HCT116 (cell line): ENCODE data around the gene C6orf47. TPM values are rescaled to one million over a fixed set of nuclear protein-coding genes. Genes with fewer than 3 reads are reported as not detected.

Source experiments
- ATAC-seq: fragments of 200-7000 bp; cut with Tn5 transposase; 2 replicates; pipeline ENCODE4 v1.9.1; 2020; ENCODE audit warnings: mild to moderate bottlenecking, moderate library complexity
- BruUV-seq: library from RNA; stranded (reverse); fragments of 400-500 nt; replicated peaks from 2 replicates; lab custom pipeline; 2021; lab: Mats Ljungman, UMichigan
- CTCF ChIA-PET: fragments of 300-600 bp; sonication (Branson Sonifier 250); formaldehyde crosslinking; loops from one replicate; lab custom pipeline; 2021; ENCODE audit warnings: antibody characterized with exemption; lab: Charles Lee
- POLR2A ChIA-PET: fragments of 300-600, 350-600 bp; sonication (Branson Sonifier 250); formaldehyde crosslinking; loops from one replicate; lab custom pipeline; 2021; ENCODE audit warnings: antibody characterized with exemption; lab: Charles Lee
- RAD21 ChIA-PET, 2 experiments: fragments of 300-600 bp; sonication (Branson Sonifier 250); formaldehyde crosslinking; loops; one replicate each; lab custom pipeline; 2023; ENCODE audit warnings: low total read pairs in 2 of 2; ENCODE audit not compliant: uncharacterized antibody in 2 of 2, unreplicated experiment in 2 of 2, low non-redundant PET in 1 of 2; lab: Charles Lee
- DNase-seq: peaks from one replicate; pipeline ENCODE4 v3.0.0-alpha.2; 2010; ENCODE audit warnings: low read depth, low spot score
- H2AFZ ChIP-seq: fragments of 200-600 bp; shearing (Covaris generic), sonication (generic); 2 replicates; pipeline ENCODE4 v1.6.1; 2017; ENCODE audit warnings: low read depth, mixed run types, mixed read lengths, antibody characterized with exemption, low read length; ENCODE audit not compliant: poor library complexity, severe bottlenecking
- H3K27ac ChIP-seq: 2 replicates; pipeline ENCODE4 v1.5.1; 2012; ENCODE audit warnings: low read depth, low read length
- H3K27me3 ChIP-seq: fragments of 200-600 bp; sonication (generic); 2 replicates; pipeline ENCODE4 v1.6.1; 2016; ENCODE audit warnings: mixed run types, low read length, mixed read lengths; ENCODE audit not compliant: insufficient read depth
- H3K36me3 ChIP-seq, 2 experiments: fragments of 200-500 bp in 1 of 2; fragments of 200-600 bp in 1 of 2; sonication (Bioruptor generic) in 1 of 2; sonication (generic) in 1 of 2; 2 replicates each; pipeline versions ENCODE4 v1.5.1 to v1.6.1; 2014 to 2016; ENCODE audit warnings: low read length in 2 of 2, inconsistent platforms in 1 of 2, mixed read lengths in 1 of 2, mixed run types in 1 of 2; ENCODE audit not compliant: insufficient read depth in 2 of 2, control insufficient read depth in 1 of 2
- H3K4me1 ChIP-seq, 2 experiments: fragments of 200-600 bp in 1 of 2; sonication (generic) in 1 of 2; 2 replicates each; pipeline versions ENCODE4 v1.5.1 to v1.6.1; 2012 to 2017; ENCODE audit warnings: low read length in 2 of 2, inconsistent platforms in 1 of 2, mild to moderate bottlenecking in 1 of 2, mixed read lengths in 1 of 2, mixed run types in 1 of 2, moderate library complexity in 1 of 2; ENCODE audit not compliant: insufficient read depth in 2 of 2, control insufficient read depth in 1 of 2
- H3K4me2 ChIP-seq: fragments of 200-600 bp; sonication (generic); 2 replicates; pipeline ENCODE4 v1.6.1; 2017; ENCODE audit warnings: mixed run types, low read length, mixed read lengths
- H3K4me3 ChIP-seq, 2 experiments: fragments of 200-600 bp in 1 of 2; sonication (generic) in 1 of 2; replicated peaks in 1 of 2; 2 replicates each; pipeline ENCODE4 v1.5.1; 2011 to 2016; ENCODE audit warnings: low read length in 2 of 2, control low read depth in 1 of 2, low read depth in 1 of 2, mild to moderate bottlenecking in 1 of 2, mixed read lengths in 1 of 2, mixed run types in 1 of 2
- H3K79me2 ChIP-seq: fragments of 200-600 bp; sonication (generic); 2 replicates; pipeline ENCODE4 v1.6.1; 2017; ENCODE audit warnings: mild to moderate bottlenecking, mixed run types, low read length, moderate library complexity, mixed read lengths; ENCODE audit not compliant: insufficient read depth
- H3K9ac ChIP-seq: fragments of 200-600 bp; sonication (generic); 2 replicates; pipeline ENCODE4 v1.6.1; 2016; ENCODE audit warnings: low read length, mixed read lengths
- H3K9me2 ChIP-seq: fragments of 200-600 bp; sonication (generic), shearing (Covaris generic); 2 replicates; pipeline ENCODE4 v1.6.1; 2017; ENCODE audit warnings: mixed run types, mild to moderate bottlenecking, moderate library complexity; ENCODE audit not compliant: insufficient read depth
- H3K9me3 ChIP-seq, 2 experiments: fragments of 200-500 bp in 1 of 2; fragments of 200-600 bp in 1 of 2; sonication (Bioruptor generic) in 1 of 2; sonication (generic) in 1 of 2; 2 replicates each; pipeline ENCODE4 v1.6.1; 2014 to 2017; ENCODE audit warnings: low read length in 2 of 2, mixed read lengths in 2 of 2, inconsistent platforms in 1 of 2, low read depth in 1 of 2, mild to moderate bottlenecking in 1 of 2, mixed run types in 1 of 2, moderate library complexity in 1 of 2; ENCODE audit not compliant: control insufficient read depth in 1 of 2, insufficient read depth in 1 of 2
- H4K20me1 ChIP-seq: fragments of 200-600 bp; sonication (generic), shearing (Covaris generic); 2 replicates; pipeline ENCODE4 v1.6.1; 2017; ENCODE audit warnings: mixed run types, mild to moderate bottlenecking, moderate library complexity; ENCODE audit not compliant: insufficient read depth
- CBX3 ChIP-seq: IDR thresholded peaks from 2 replicates; pipeline ENCODE4 v1.6.1; 2012; ENCODE audit warnings: low read depth
- CEBPB ChIP-seq: IDR thresholded peaks from 2 replicates; pipeline ENCODE4 v1.6.1; 2012; ENCODE audit warnings: low read depth
- EGR1 ChIP-seq: IDR thresholded peaks from 2 replicates; pipeline ENCODE4 v1.6.1; 2012; ENCODE audit warnings: low read depth
- ELF1 ChIP-seq: IDR thresholded peaks from 2 replicates; pipeline ENCODE4 v1.6.1; 2012; ENCODE audit warnings: low read depth, borderline replicate concordance
- EZH2phosphoT487 ChIP-seq: fragments of 200-600 bp; IDR thresholded peaks from 2 replicates; pipeline ENCODE4 v1.6.1; 2018; ENCODE audit warnings: antibody characterized with exemption, borderline replicate concordance
- POLR2A ChIP-seq: IDR thresholded peaks from 2 replicates; pipeline ENCODE4 v1.7.0; 2011; ENCODE audit warnings: borderline replicate concordance; ENCODE audit not compliant: insufficient read depth, insufficient read length; ENCODE audit errors: extremely low read depth
- RAD21 ChIP-seq: IDR thresholded peaks from 2 replicates; pipeline ENCODE4 v1.6.1; 2012; ENCODE audit warnings: low read depth, mild to moderate bottlenecking
- SIN3A ChIP-seq: IDR thresholded peaks from 2 replicates; pipeline ENCODE4 v1.6.1; 2012; ENCODE audit warnings: low read depth
- SP1 ChIP-seq: IDR thresholded peaks from 2 replicates; pipeline ENCODE4 v1.6.1; 2012; ENCODE audit warnings: low read depth
- SRF ChIP-seq: IDR thresholded peaks from 2 replicates; pipeline ENCODE4 v1.6.1; 2012; ENCODE audit warnings: low read depth
- TCF7L2 ChIP-seq: IDR thresholded peaks from 2 replicates; pipeline ENCODE4 v1.7.0; 2011; ENCODE audit warnings: borderline replicate concordance, inconsistent platforms; ENCODE audit not compliant: insufficient read depth, insufficient read length; ENCODE audit errors: extremely low read depth
- YY1 ChIP-seq: IDR thresholded peaks from 2 replicates; pipeline ENCODE4 v1.6.1; 2011; ENCODE audit warnings: low read length, low read depth, moderate library complexity, mild to moderate bottlenecking; ENCODE audit not compliant: insufficient replicate concordance; ENCODE audit errors: extremely low read depth
- ZFX ChIP-seq: fragments of 450-650 bp; IDR thresholded peaks from 2 replicates; pipeline ENCODE4 v1.6.1; 2017
- intact Hi-C: fragments of 100-400 bp; cut with micrococcal nuclease; formaldehyde crosslinking; loops from 2 replicates; pipeline ENCODE4 v1.10.0; 2022
- total RNA-seq: library from RNA; stranded (reverse); gene quantifications from one replicate; pipeline ENCODE4 v1.2.1, GENCODE V29; 2021; ENCODE audit not compliant: unreplicated experiment
- TF ChIP-seq, protein P1 (sequence below): IDR thresholded peaks from 2 replicates; pipeline ENCODE4 v1.6.1; 2012; ENCODE audit warnings: low read depth
- TF ChIP-seq, protein P2 (sequence below): IDR thresholded peaks from 2 replicates; pipeline ENCODE4 v1.6.1; 2012
- TF ChIP-seq, protein P3 (sequence below): IDR thresholded peaks from 2 replicates; pipeline ENCODE4 v1.6.1; 2012

The C6orf47 gene
- total RNA-seq, 1 experiment from 2014 or later = 13.4 TPM

DNA sequence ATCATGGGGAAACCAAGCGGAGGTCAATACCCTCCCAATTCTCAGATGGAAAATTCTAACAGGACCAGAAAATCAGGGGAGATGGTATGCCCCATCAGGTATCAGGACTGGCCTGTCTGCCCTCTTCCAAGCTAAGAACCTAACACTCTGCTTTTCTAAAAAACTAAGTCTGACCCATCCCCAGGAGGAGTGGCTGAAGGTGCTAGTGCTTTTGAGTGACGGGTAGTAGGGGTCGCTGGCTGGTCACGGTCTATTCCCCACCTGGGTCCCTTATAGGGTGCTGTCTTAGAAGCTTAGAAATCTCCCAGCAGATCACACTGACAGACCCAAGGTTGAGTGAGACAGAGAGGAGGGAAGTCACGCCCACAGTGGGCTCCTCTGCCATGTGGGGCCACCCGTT, 33.0 kb upstream of the C6orf47 start:
- intact Hi-C loops = no loop called here
- BruUV-seq = no TSS peak
- no peaks in the 10 kb centered on the region for H3K9me2 ChIP-seq
- TF ChIP-seq ZFX (no peak), EZH2phosphoT487 (no peak), RAD21 (no peak), CBX3 (no peak), TCF7L2 (no peak), SIN3A (no peak), SP1 (no peak), EGR1 (no peak), SRF (no peak), ELF1 (no peak), YY1 (no peak), POLR2A (no peak), CEBPB (no peak)
- TF ChIP-seq, protein P1, sequence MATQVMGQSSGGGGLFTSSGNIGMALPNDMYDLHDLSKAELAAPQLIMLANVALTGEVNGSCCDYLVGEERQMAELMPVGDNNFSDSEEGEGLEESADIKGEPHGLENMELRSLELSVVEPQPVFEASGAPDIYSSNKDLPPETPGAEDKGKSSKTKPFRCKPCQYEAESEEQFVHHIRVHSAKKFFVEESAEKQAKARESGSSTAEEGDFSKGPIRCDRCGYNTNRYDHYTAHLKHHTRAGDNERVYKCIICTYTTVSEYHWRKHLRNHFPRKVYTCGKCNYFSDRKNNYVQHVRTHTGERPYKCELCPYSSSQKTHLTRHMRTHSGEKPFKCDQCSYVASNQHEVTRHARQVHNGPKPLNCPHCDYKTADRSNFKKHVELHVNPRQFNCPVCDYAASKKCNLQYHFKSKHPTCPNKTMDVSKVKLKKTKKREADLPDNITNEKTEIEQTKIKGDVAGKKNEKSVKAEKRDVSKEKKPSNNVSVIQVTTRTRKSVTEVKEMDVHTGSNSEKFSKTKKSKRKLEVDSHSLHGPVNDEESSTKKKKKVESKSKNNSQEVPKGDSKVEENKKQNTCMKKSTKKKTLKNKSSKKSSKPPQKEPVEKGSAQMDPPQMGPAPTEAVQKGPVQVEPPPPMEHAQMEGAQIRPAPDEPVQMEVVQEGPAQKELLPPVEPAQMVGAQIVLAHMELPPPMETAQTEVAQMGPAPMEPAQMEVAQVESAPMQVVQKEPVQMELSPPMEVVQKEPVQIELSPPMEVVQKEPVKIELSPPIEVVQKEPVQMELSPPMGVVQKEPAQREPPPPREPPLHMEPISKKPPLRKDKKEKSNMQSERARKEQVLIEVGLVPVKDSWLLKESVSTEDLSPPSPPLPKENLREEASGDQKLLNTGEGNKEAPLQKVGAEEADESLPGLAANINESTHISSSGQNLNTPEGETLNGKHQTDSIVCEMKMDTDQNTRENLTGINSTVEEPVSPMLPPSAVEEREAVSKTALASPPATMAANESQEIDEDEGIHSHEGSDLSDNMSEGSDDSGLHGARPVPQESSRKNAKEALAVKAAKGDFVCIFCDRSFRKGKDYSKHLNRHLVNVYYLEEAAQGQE = no peak
- TF ChIP-seq, protein P2, sequence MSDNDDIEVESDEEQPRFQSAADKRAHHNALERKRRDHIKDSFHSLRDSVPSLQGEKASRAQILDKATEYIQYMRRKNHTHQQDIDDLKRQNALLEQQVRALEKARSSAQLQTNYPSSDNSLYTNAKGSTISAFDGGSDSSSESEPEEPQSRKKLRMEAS = no peak
- TF ChIP-seq, protein P3, sequence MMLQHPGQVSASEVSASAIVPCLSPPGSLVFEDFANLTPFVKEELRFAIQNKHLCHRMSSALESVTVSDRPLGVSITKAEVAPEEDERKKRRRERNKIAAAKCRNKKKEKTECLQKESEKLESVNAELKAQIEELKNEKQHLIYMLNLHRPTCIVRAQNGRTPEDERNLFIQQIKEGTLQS = no peak
- TF ChIP-seq, all 23 proteins: peak for 0
- H3K9ac ChIP-seq = no peak overlapping the region
- ChIA-PET CTCF (interaction anchor here (0.7 kb wide), 1 partner anchor 76 kb away, joined by 3 read pairs; no protein-coding TSS in a partner anchor), RAD21 (no interaction called here), POLR2A (no interaction called here)
- H3K9me3 ChIP-seq = no peaks in the 10 kb centered on the region
- no peaks in the 10 kb centered on the region for H4K20me1 ChIP-seq
- no peak overlapping the region for H3K4me3 ChIP-seq
- H3K36me3 ChIP-seq = peaks cover 16 to 17% of the 10 kb centered on the region in 2 experiments; a peak in 3 of 4 replicates
- peaks cover 11 to 16% of the 10 kb centered on the region in 2 experiments for H3K4me1 ChIP-seq
- no peaks in the 10 kb centered on the region for H3K79me2 ChIP-seq
- ATAC-seq (no peak), DNase-seq (no peak)
- no peak overlapping the region for H3K27ac ChIP-seq
- H3K4me2 ChIP-seq = no peak overlapping the region
- H2AFZ ChIP-seq = no peak overlapping the region
- H3K27me3 ChIP-seq = no peaks in the 10 kb centered on the region
